Activated naive CD8-positive, alpha-beta T cell treated with anti-CD3 and anti-CD28 coated beads, Interleukin-2, amount 50 U/mL, for 24 hours (primary cell): Measurements from ENCODE around the gene DNAI1.

ENCODE experiments used
- ATAC-seq: fragments of 150-1000 bp; cut with Tn5 transposase; one replicate; pipeline ENCODE4 v1.10.0; 2021
- DNase-seq: peaks from one replicate; pipeline ENCODE4 v3.0.0; 2021
- H3K27ac Mint-ChIP-seq: one replicate; pipeline ENCODE4 v1.8.0; 2021; ENCODE audit warnings: mild to moderate bottlenecking, mixed read lengths
- H3K27me3 Mint-ChIP-seq: one replicate; pipeline ENCODE4 v1.8.0; 2021; ENCODE audit warnings: mixed read lengths
- H3K36me3 Mint-ChIP-seq: one replicate; pipeline ENCODE4 v1.8.0; 2021; ENCODE audit warnings: low read depth, mixed read lengths
- H3K4me1 Mint-ChIP-seq: one replicate; pipeline ENCODE4 v1.8.0; 2021; ENCODE audit warnings: mixed read lengths
- H3K4me3 Mint-ChIP-seq: one replicate; pipeline ENCODE4 v1.8.0; 2021; ENCODE audit warnings: mild to moderate bottlenecking, moderate library complexity, mixed read lengths
- H3K9me3 Mint-ChIP-seq: one replicate; pipeline ENCODE4 v1.8.0; 2021; ENCODE audit warnings: mixed read lengths

The DNAI1 gene

GRCh38 chr9:34570376-34570775, 111.8 kb downstream of the DNAI1 start:
- no peaks in the 10 kb centered on the region for H3K4me1 Mint-ChIP-seq
- H3K36me3 Mint-ChIP-seq = no peaks in the 10 kb centered on the region
- no peak overlapping the region for H3K4me3 Mint-ChIP-seq
- no peak overlapping the region for H3K27ac Mint-ChIP-seq
- peaks cover 22% of the 10 kb centered on the region for H3K27me3 Mint-ChIP-seq
- no peak for ATAC-seq
- no peak for DNase-seq
- H3K9me3 Mint-ChIP-seq = no peaks in the 10 kb centered on the region
